ELF-1 (cell line): ENCODE results near the gene INSL3.

Experiments
- DNase-seq: peaks from one replicate; pipeline ENCODE4 v3.0.0-alpha.2; 2016; ENCODE audit warnings: low read depth, low spot score

Gene INSL3

DNA sequence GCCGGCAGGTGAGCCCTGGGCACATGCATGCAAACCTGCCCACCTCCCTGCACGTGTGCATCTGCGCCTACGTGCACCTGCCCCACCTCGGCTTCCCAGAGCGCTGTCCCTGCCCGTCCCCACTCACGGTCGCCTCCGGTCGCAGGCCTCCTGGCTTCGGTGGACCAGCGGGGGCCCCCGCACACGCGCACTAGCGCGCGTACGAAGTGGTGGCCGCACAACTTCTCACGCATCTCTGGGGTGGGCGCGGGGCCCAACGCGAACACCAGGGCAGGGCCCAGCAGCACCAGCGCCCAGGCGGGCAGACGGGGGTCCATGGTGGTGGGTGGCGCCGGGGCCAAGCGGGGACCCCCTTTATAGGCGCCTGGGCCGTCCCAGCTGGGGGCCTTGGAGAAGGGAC, at the start of gene INSL3:
Gene INSL3, minus strand, starts transcription at position 330 of the 400 bp plus-strand sequence. Its CDS starts 13 bp downstream, at position 317.
- no peak for DNase-seq

GRCh38 chr19:17869114-17869608, 47.8 kb upstream of the INSL3 start:
- DNase-seq: peak; percentile 78

DNA sequence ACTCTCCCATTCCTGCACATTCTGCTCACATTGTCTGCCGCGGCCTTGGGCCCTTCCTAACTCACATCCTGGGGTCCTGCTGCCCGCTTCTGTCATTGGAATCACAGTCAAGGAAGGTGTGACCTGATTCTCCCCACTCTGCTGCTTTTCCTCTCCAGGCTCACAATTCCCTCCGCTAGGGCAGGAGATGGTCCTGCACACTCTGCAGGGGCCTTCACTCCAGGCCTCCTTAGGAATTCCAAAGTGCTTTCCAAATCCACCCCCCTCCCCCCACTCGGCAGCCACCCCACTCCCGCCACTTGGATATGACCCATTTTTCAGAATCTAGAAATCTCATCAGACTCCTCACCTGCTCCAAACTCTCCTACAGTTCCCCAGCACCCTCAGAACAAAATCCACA, 47.4 kb upstream of the INSL3 start:
- no peak for DNase-seq

DNA sequence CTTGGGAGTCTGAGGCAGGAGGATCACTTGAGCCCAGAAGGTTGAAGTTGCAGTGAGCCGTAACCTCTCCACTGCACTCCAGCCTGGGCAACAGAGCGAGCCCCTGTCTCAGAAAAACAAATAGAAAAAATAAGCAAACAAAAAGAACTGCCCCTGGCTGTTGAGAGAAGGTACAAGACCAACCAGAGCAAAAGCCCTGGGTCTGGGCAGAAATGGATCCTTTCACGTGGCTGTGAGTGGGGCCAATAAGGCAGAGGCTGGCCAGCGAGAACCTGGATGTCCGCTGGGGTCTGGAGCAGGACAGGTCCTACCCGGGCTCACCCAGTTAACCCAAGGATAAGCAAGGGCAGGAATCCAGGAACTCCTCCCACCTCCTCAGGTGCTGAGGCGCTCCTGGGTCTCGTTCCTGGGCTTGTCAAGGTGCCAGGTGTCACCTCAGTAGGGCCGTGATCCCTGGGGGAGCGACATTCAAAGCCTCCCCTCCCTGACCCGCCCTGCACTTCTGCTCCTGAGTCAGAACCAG, 45.7 kb upstream of the INSL3 start:
- DNase-seq: peak; percentile 26

- no peak for DNase-seq
Observed at GRCh38 chr19:17866312-17866963, 45.1 kb upstream of the INSL3 start.

- peak; percentile 72 for DNase-seq
Observed at GRCh38 chr19:17865364-17866311, 44.3 kb upstream of the INSL3 start.

DNA sequence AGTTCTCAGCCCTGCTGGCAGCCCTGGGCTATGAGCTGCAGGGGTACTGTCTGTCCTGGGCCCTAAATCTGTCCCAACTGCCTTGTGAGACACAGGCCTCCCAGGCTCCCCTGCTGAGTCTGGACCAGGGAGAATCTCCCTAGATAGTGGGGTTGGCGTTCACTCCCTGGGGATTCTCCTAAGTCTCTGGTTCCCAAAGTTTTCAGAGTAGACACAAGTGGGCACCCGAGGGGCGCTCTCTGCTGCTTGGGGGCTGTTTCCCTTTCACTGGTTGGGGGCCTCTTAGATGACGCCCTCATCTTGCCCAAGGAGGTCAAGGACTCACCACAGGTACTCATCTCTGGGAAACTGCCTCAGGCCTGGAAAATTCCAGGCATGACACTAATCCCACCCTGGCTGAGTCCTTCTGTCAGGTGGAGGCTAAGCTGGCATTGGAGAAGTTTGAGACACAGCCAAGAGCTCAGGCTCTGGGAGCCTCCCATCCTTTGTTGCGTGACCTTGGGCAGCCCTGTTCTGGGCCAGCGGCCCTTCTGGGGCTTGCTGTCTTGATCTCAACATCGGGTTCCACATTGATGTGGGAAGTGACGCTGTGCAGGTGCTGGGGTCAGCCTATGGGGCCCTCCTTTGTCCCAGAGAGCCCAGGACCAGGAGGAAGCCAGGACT, 42.3 kb upstream of the INSL3 start:
- peak; percentile 15 for DNase-seq

GRCh38 chr19:17862711-17863519, 41.6 kb upstream of the INSL3 start:
- peak; percentile 21 for DNase-seq

GRCh38 chr19:17861542-17862402, 40.5 kb upstream of the INSL3 start:
- peak; percentile 18 for DNase-seq

- no peak for DNase-seq
Observed at GRCh38 chr19:17860993-17861360, 39.7 kb upstream of the INSL3 start.

GRCh38 chr19:17860331-17860992, 39.1 kb upstream of the INSL3 start:
- no peak for DNase-seq

DNA sequence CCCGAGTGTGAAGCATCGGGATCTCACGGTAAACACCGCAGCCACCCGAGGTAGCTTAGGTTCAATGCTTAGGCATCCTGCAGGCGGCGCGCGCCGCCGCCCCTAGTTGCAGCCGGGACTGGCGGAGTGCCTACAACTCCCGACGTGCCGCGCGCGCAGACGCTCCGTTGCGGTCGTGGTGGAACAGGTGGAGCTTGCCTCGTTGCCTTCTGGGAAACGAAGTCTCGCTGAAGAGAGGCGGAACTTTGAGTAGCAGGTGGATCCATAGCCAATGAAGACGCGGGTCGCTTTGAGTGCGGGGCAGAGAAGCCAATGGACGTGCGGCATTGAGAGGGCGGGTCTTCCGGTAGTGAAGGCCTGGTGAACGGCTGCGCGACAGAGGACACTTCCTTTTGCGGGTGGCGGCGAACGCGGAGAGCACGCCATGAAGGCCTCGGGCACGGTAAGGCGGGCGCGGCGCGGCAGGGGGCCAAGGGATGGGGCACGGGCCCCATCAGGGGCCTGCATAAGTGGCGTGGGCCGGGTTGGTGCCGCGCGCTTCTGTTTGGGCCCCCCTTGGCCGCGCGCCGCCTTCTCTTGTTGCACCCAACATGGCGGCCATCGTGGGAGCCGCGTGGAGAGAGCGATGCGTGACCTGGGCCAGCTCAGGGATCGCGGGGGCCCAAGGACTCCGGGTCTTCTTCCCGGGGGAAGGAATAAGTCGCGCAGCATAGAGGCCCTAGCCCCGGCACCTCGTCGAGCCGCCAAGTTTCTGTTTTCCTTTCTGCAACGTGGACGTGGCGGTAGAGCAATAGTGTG, 38.4 kb upstream of the INSL3 start, which contains the start of gene RPL18A:
Gene RPL18A, plus strand, starts transcription at position 378 of the 798 bp plus-strand sequence. Its CDS starts 47 bp downstream, at position 425.
- DNase-seq: peak; percentile 100

GRCh38 chr19:17855280-17856152, 34.2 kb upstream of the INSL3 start:
- DNase-seq: peak; percentile 94

- no peak for DNase-seq
Observed at GRCh38 chr19:17854061-17854460, 32.7 kb upstream of the INSL3 start.

DNA sequence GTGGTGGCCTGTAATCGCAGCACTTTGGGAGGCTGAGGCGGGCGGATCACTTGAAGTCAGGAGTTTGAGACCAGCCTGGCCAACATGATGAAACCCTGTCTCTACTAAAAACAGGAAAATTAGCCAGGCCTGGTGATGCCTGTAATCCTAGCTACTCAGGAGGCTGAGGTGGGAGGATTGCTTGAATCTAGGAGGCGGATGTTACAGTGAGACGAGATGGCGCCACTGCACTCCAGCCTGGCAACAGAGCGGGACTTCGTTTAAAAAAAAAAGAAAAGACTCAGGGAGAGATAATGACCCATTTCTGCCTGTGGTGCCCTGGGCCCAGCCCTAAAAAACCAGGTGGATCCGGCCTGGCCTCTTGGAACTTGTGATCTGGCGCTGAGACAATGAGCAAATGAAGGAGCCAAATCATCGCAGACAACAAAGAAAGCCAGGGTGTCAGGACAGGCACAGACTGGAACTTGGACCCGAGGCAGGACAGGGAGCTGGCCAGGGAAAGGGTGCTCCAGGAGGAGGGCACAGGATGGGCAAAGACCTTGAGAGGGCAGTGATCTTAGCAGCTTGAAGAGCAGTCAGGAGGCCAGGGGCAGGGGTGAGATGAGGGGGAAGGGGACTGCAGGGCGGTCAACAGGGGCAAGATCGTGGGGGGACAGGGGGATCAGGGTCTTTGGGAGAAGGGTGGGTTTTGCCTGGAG, 27.4 kb upstream of the INSL3 start:
- peak; percentile 44 for DNase-seq

DNA sequence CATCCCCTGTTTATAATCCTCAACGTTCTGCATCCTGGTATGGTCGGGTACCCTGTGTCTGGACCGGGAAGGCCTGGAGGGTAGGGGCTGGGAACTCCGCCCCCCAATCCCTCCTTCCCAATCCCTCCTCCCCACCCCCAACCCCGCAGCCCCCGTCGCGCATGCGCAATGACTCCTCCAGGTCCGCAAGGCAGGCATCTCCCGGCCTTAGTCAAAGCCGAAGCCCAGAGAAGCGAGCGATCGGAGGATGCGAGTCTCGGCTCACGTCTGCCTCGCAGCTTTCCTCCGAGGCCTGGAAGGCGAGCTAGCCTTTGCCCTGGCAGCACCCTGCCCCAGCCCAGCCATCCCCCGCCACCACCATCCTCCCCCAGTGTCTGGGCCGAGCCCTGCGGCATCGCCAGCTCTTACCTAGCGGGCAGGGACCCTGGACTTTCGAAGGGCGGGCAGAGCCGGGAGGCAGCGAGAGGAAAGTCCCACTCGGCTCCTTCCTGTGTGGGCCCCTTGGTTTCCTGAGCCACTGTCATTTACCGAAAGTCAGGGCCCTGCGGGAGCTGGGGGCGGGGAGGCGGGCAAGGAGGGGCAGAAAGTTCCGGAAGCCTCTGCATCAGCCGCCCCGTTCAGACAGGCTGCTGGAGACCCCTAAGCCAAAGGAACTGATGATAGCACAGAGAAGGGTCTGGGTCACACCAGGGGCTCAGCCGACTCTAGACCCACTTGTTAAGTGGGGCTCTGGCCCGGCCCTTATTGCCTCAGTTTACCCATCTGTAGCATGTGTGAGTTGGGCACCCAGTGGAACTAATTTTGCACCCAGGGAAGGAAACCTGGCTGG, 26.4 kb upstream of the INSL3 start, which contains the start of gene JAK3:
Gene JAK3, minus strand, starts transcription at position 445 of the 829 bp plus-strand sequence. CDS start 3,565 bp downstream, outside the sequence.
- DNase-seq: peak; percentile 67
